ENCODE measurements around the gene PRPF6.

PRPF6 gene

GRCh38 chr20:64000906-64001305 lies 20.0 kb downstream of the PRPF6 start:
- Histone ChIP-seq H3K79me2 (ENCODE audit: insufficient read depth, low read length) (no peaks in the 10 kb centered on the region), H3K9me2 (replicated peaks; ENCODE audit: low read depth, low read length) (no peaks in the 10 kb centered on the region), H3K27me3 (ENCODE audit: insufficient read depth, low read length, poor library complexity, severe bottlenecking) (no peaks in the 10 kb centered on the region), H3F3A (ENCODE audit: low read depth) (no peaks in the 10 kb centered on the region), H3K4me3 (ENCODE audit: low read length, poor library complexity, severe bottlenecking) (no peak overlapping the region), H3K9ac (ENCODE audit: low read depth, low read length, poor library complexity, severe bottlenecking) (no peak overlapping the region), H3K9me3 (ENCODE audit: insufficient read depth, low read depth, low read length) (no peaks in the 10 kb centered on the region), H2AFZ (ENCODE audit: low read length) (no peak overlapping the region), H3K36me3 (ENCODE audit: insufficient read depth, low read length) (peaks cover 72% of the 10 kb centered on the region; the same call in 1 of the 2 replicates), H4K20me1 (ENCODE audit: insufficient read depth, low read length, poor library complexity, severe bottlenecking) (no peaks in the 10 kb centered on the region), H3K4me2 (ENCODE audit: low read depth, low read length, poor library complexity, severe bottlenecking) (no peak overlapping the region), H3K4me1 (ENCODE audit: insufficient read depth, low read length, poor library complexity, severe bottlenecking) (no peaks in the 10 kb centered on the region)
- no peak for TF ChIP-seq EZH2phosphoT487 (IDR thresholded peaks at IDR 0.05; ENCODE audit: borderline replicate concordance)
- no peak for TF ChIP-seq CTCF (conservative IDR thresholded peaks at IDR 0.05; ENCODE audit: low read length)

DNA sequence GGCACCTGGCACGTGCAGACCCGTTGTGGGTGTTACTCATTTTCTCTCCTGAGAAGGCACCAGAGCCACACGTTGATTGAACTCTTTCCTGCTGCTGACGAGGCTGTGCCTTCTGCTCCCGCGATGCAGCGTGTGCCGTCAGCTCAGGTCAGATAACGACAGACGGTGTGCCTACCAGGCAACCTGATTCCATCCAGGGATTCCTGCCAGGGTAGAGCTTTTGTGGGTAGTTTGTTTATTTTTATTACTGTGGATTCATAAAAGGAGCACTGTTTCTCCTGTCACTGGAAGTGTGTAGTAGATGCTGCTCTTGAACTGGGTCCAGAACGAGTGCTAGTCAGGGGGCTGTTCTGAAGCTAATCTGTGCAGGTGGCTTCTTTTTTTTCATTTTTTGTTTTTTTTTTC lies 20.7 kb downstream of the PRPF6 start:
- peaks cover 68% of the 10 kb centered on the region; the same call in 1 of the 2 replicates for H3K36me3 ChIP-seq (ENCODE audit: insufficient read depth, low read length)

GRCh38 chr20:64003960-64004725 lies 23.2 kb downstream of the PRPF6 start:
- no peaks in the 10 kb centered on the region for H3F3A ChIP-seq (ENCODE audit: low read depth)

More for the DNA sequence above, 20.7 kb downstream of the PRPF6 start:
- H3K9me3 ChIP-seq (ENCODE audit: insufficient read depth, low read depth, low read length): no peaks in the 10 kb centered on the region
- H3K79me2 ChIP-seq (ENCODE audit: insufficient read depth, low read length): no peaks in the 10 kb centered on the region
- H3K9me2 ChIP-seq (replicated peaks; ENCODE audit: low read depth, low read length): no peaks in the 10 kb centered on the region
- H3F3A ChIP-seq (ENCODE audit: low read depth): no peaks in the 10 kb centered on the region
- no peaks in the 10 kb centered on the region for H4K20me1 ChIP-seq (ENCODE audit: insufficient read depth, low read length, poor library complexity, severe bottlenecking)
- H3K4me1 ChIP-seq (ENCODE audit: insufficient read depth, low read length, poor library complexity, severe bottlenecking): no peaks in the 10 kb centered on the region
- no peak overlapping the region for H3K9ac ChIP-seq (ENCODE audit: low read depth, low read length, poor library complexity, severe bottlenecking)
- H3K4me2 ChIP-seq (ENCODE audit: low read depth, low read length, poor library complexity, severe bottlenecking): no peak overlapping the region
- H3K27me3 ChIP-seq (ENCODE audit: insufficient read depth, low read length, poor library complexity, severe bottlenecking): no peaks in the 10 kb centered on the region
- TF ChIP-seq EZH2phosphoT487 (IDR thresholded peaks at IDR 0.05; ENCODE audit: borderline replicate concordance): no peak
- TF ChIP-seq CTCF (conservative IDR thresholded peaks at IDR 0.05; ENCODE audit: low read length): no peak
- no peak overlapping the region for H2AFZ ChIP-seq (ENCODE audit: low read length)
- no peak overlapping the region for H3K4me3 ChIP-seq (ENCODE audit: low read length, poor library complexity, severe bottlenecking)

More at GRCh38 chr20:64003960-64004725, 23.2 kb downstream of the PRPF6 start:
- no peak overlapping the region for H2AFZ ChIP-seq (ENCODE audit: low read length)
- H3K9me2 ChIP-seq (replicated peaks; ENCODE audit: low read depth, low read length): no peaks in the 10 kb centered on the region
- H3K27me3 ChIP-seq (ENCODE audit: insufficient read depth, low read length, poor library complexity, severe bottlenecking): no peaks in the 10 kb centered on the region
- no peak overlapping the region for H3K4me2 ChIP-seq (ENCODE audit: low read depth, low read length, poor library complexity, severe bottlenecking)
- peaks cover 69% of the 10 kb centered on the region; the same call in 1 of the 2 replicates for H3K36me3 ChIP-seq (ENCODE audit: insufficient read depth, low read length)
- TF ChIP-seq CTCF (conservative IDR thresholded peaks at IDR 0.05; ENCODE audit: low read length) (no peak), EZH2phosphoT487 (IDR thresholded peaks at IDR 0.05; ENCODE audit: borderline replicate concordance) (no peak)
- peaks cover 12% of the 10 kb centered on the region; the same call in 1 of the 2 replicates for H3K79me2 ChIP-seq (ENCODE audit: insufficient read depth, low read length)
- peaks cover 15% of the 10 kb centered on the region for H3K4me1 ChIP-seq (ENCODE audit: insufficient read depth, low read length, poor library complexity, severe bottlenecking)
- H3K4me3 ChIP-seq (ENCODE audit: low read length, poor library complexity, severe bottlenecking): no peak overlapping the region
- peaks cover under 1% of the 10 kb centered on the region for H4K20me1 ChIP-seq (ENCODE audit: insufficient read depth, low read length, poor library complexity, severe bottlenecking)
- H3K9ac ChIP-seq (ENCODE audit: low read depth, low read length, poor library complexity, severe bottlenecking): no peak overlapping the region
- H3K9me3 ChIP-seq (ENCODE audit: insufficient read depth, low read depth, low read length): no peaks in the 10 kb centered on the region

Measured in Loucy (cell line).